Natural killer cell (primary cell): ENCODE measurements around the gene STK16. TPM values are rescaled to one million over a fixed set of nuclear protein-coding genes. Genes with fewer than 3 reads are reported as not detected.
A peak's percentile ranks its signal among the peaks of the same experiment; 100 is the strongest.

ENCODE experiments used
- ATAC-seq, 3 donors: fragments of 150-1000 bp in 2 of 3; fragments of 200-7000 bp in 1 of 3; cut with Tn5 transposase; 1 replicate in 1 of 3; 2 replicates in 2 of 3; pipeline ENCODE4 v1.10.0; 2021; ENCODE audit warnings: mild to moderate bottlenecking in 2 of 3, moderate library complexity in 2 of 3
- DNase-seq, 2 donors: peaks; one replicate each; pipeline versions ENCODE4 v3.0.0 to v3.0.0-alpha.2; 2013 to 2021; ENCODE audit warnings: mixed read lengths in 1 of 2
- H3K27ac ChIP-seq: one replicate; pipeline ENCODE4 v1.5.1; 2013; ENCODE audit warnings: mild to moderate bottlenecking, low read length
- H3K27me3 ChIP-seq: one replicate; pipeline ENCODE4 v1.6.1; 2013; ENCODE audit warnings: low read length; ENCODE audit not compliant: control insufficient read depth, insufficient read depth
- H3K36me3 ChIP-seq: one replicate; pipeline ENCODE4 v1.6.1; 2013; ENCODE audit warnings: low read length; ENCODE audit not compliant: control insufficient read depth, insufficient read depth
- H3K4me1 ChIP-seq: one replicate; pipeline ENCODE4 v1.6.1; 2013; ENCODE audit warnings: low read length; ENCODE audit not compliant: control insufficient read depth, insufficient read depth
- H3K4me3 ChIP-seq: one replicate; pipeline ENCODE4 v1.5.1; 2013; ENCODE audit warnings: low read length
- H3K9me3 ChIP-seq: one replicate; pipeline ENCODE4 v1.6.1; 2013; ENCODE audit warnings: low read length; ENCODE audit not compliant: control insufficient read depth, insufficient read depth
- H3K27ac Mint-ChIP-seq, 2 donors: one replicate each; pipeline ENCODE4 v1.8.0; 2022; ENCODE audit warnings: mild to moderate bottlenecking in 2 of 2, mixed read lengths in 2 of 2, moderate library complexity in 1 of 2
- H3K27me3 Mint-ChIP-seq, 2 donors: one replicate each; pipeline ENCODE4 v1.8.0; 2022; ENCODE audit warnings: low read depth in 2 of 2, mixed read lengths in 2 of 2
- H3K36me3 Mint-ChIP-seq: one replicate; pipeline ENCODE4 v1.8.0; 2022; ENCODE audit warnings: mixed read lengths
- H3K4me1 Mint-ChIP-seq, 2 donors: one replicate each; pipeline ENCODE4 v1.8.0; 2022; ENCODE audit warnings: mixed read lengths in 2 of 2
- H3K4me3 Mint-ChIP-seq: one replicate; pipeline ENCODE4 v1.8.0; 2022; ENCODE audit warnings: mild to moderate bottlenecking, moderate library complexity, mixed read lengths
- H3K9me3 Mint-ChIP-seq, 2 donors: one replicate each; pipeline ENCODE4 v1.8.0; 2022; ENCODE audit warnings: mixed read lengths in 2 of 2
- CTCF ChIP-seq: fragments of 200-600 bp; IDR thresholded peaks from one replicate; pipeline ENCODE4 v1.8.0; 2022; ENCODE audit warnings: antibody characterized with exemption
- WGBS: methylation state at CpG from one replicate; pipeline ENCODE4 v1.1.7; 2013; ENCODE audit warnings: missing lambda C conversion rate; ENCODE audit not compliant: insufficient coverage; 5-methylcytosine and 5-hydroxymethylcytosine counted together
- intact Hi-C: fragments of 100-400 bp; cut with micrococcal nuclease; formaldehyde crosslinking; loops from one replicate; pipeline ENCODE4 v1.14.2; 2022
- total RNA-seq, 4 donors: library from RNA; stranded (reverse); fragments of 120-200 nt in 1 of 4; gene quantifications; one replicate each; pipeline versions ENCODE4 v1.2.3 to v1.2.4, GENCODE V29; 2013 to 2022

The STK16 gene
- total RNA-seq, 3 donors from 2014 or later (not counting 1 experiment from before 2014, with no cell fraction given) = 28.7 to 32.5 (median 32.4) TPM

GRCh38 chr2:219205165-219205538 lies 40.1 kb upstream of the STK16 start:
- Mint-ChIP-seq H3K36me3 (no peaks in the 10 kb centered on the region), H3K27ac (peak overlapping the region; percentile 92 to 98), H3K4me3 (peak overlapping the region; percentile 56), H3K4me1 (peaks cover 25 to 32% of the 10 kb centered on the region in 2 donors), H3K27me3 (no peaks in the 10 kb centered on the region), H3K9me3 (no peaks in the 10 kb centered on the region)
- no peak for TF ChIP-seq CTCF
- WGBS = 100% methylated on average over 4 of the region's 5 CpGs
- intact Hi-C loops = no loop called here
- ATAC-seq (no peak), DNase-seq (no peak)
- Histone ChIP-seq H3K9me3 (no peaks in the 10 kb centered on the region), H3K4me1 (peaks cover 43% of the 10 kb centered on the region), H3K27me3 (no peaks in the 10 kb centered on the region), H3K36me3 (peaks cover 17% of the 10 kb centered on the region), H3K4me3 (no peak overlapping the region), H3K27ac (no peak overlapping the region)

- H3K9me3 ChIP-seq = no peaks in the 10 kb centered on the region
- Mint-ChIP-seq H3K9me3 (no peaks in the 10 kb centered on the region), H3K27me3 (no peaks in the 10 kb centered on the region), H3K36me3 (no peaks in the 10 kb centered on the region), H3K27ac (peak overlapping the region; percentile 92 to 98), H3K4me1 (peaks cover 20 to 27% of the 10 kb centered on the region in 2 donors), H3K4me3 (peak overlapping the region; percentile 90)
- H3K36me3 ChIP-seq = peaks cover 17% of the 10 kb centered on the region
- ATAC-seq (no peak), DNase-seq (no peak)
- intact Hi-C loops = loop anchor here (1.0 kb wide), 4 partner anchors 23 to 73 kb away; partner anchors contain the start of genes ANKZF1, ATG9A, DNAJB2 and NHEJ1
- no peaks in the 10 kb centered on the region for H3K27me3 ChIP-seq
- TF ChIP-seq CTCF = no peak
- peak overlapping the region; percentile 91 for H3K27ac ChIP-seq
- 20% methylated on average over 6 of the region's 7 CpGs for WGBS
- H3K4me1 ChIP-seq = peaks cover 47% of the 10 kb centered on the region
- H3K4me3 ChIP-seq = peak overlapping the region; percentile 64
Observed at GRCh38 chr2:219205981-219206327, 39.3 kb upstream of the STK16 start.

GRCh38 chr2:219206328-219207133 lies 38.7 kb upstream of the STK16 start, which contains the start of gene ZFAND2B:
Gene ZFAND2B, plus strand, starts transcription at chr2:219206782. Its CDS starts 206 bp downstream, at chr2:219206988.
- Histone ChIP-seq H3K27me3 (no peaks in the 10 kb centered on the region), H3K9me3 (no peaks in the 10 kb centered on the region), H3K4me1 (peaks cover 52% of the 10 kb centered on the region), H3K4me3 (peak within 1 kb of the TSS; percentile 64), H3K27ac (peak within 1 kb of the TSS; percentile 92), H3K36me3 (peaks cover 17% of the 10 kb centered on the region)
- Mint-ChIP-seq H3K36me3 (no peaks in the 10 kb centered on the region), H3K4me1 (peaks cover 24 to 32% of the 10 kb centered on the region in 2 donors), H3K4me3 (peak within 1 kb of the TSS; percentile 90), H3K27me3 (no peaks in the 10 kb centered on the region), H3K9me3 (no peaks in the 10 kb centered on the region), H3K27ac (peak within 1 kb of the TSS; percentile 92 to 98)
- DNase-seq = peak; percentile 96 to 98
- TF ChIP-seq CTCF = no peak
- intact Hi-C loops = loop anchor here (1.0 kb wide), 4 partner anchors 23 to 73 kb away; partner anchors contain the start of genes ANKZF1, ATG9A, DNAJB2 and NHEJ1
- peak; percentile 92 to 98 (median 92) for ATAC-seq
- WGBS = under 1% methylated on average over 76 of the region's 76 CpGs
